Ectodermal cell (in vitro differentiated cells): ENCODE data around the gene ACY1.
A peak's percentile ranks its signal among the peaks of the same experiment; 100 is the strongest.

Source experiments
- H3K27ac ChIP-seq: 2 replicates; pipeline ENCODE4 v1.7.0; 2013; ENCODE audit warnings: mild to moderate bottlenecking, low read depth, low read length; ENCODE audit not compliant: insufficient read depth, poor library complexity, severe bottlenecking
- H3K27me3 ChIP-seq: 2 replicates; pipeline ENCODE4 v1.7.0; 2013; ENCODE audit warnings: mild to moderate bottlenecking, low read length; ENCODE audit not compliant: insufficient read depth, control insufficient read depth, poor library complexity, severe bottlenecking
- H3K36me3 ChIP-seq: one replicate; pipeline ENCODE4 v1.7.0; 2013; ENCODE audit warnings: low read length; ENCODE audit not compliant: control insufficient read depth, insufficient read depth
- H3K4me1 ChIP-seq: one replicate; pipeline ENCODE4 v1.7.0; 2013; ENCODE audit warnings: low read length; ENCODE audit not compliant: control insufficient read depth, insufficient read depth
- H3K4me3 ChIP-seq: 2 replicates; pipeline ENCODE4 v1.7.0; 2013; ENCODE audit warnings: low read depth, low read length, control low read depth; ENCODE audit not compliant: insufficient read depth
- H3K9me3 ChIP-seq: 2 replicates; pipeline ENCODE4 v1.7.0; 2013; ENCODE audit warnings: mild to moderate bottlenecking, low read length, moderate library complexity; ENCODE audit not compliant: control insufficient read depth
- WGBS, 2 experiments: methylation state at CpG; one replicate each; pipeline ENCODE4 v1.1.7; 2013; ENCODE audit warnings: missing lambda C conversion rate in 2 of 2; 5-methylcytosine and 5-hydroxymethylcytosine counted together

ACY1 gene

DNA sequence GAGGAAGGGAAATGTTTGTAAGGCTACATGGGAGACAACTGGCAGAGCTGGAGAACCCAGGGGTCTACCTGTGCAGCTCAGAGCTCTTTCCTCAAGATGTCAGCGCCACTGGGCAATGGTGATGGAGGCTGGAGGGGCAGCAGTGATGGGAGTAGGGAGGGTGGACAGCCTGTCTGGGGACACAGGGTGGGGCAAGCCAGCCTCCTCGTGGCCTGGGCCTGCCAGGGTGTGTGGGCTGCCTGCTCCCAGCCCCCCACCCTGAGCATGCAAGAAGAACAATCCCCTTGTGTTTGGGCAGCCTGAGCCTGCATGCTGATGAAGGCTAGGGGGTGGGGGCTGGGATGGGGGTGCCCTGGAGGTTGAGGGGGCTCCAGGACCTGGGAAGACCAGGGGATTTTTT, 17.3 kb upstream of the ACY1 start:
- WGBS, 2 experiments, result 51 to 59% methylated on average over 2 of the region's 2 CpGs
- H3K36me3 ChIP-seq, result no peaks in the 10 kb centered on the region
- peaks cover 60% of the 10 kb centered on the region for H3K4me1 ChIP-seq
- H3K9me3 ChIP-seq, result no peaks in the 10 kb centered on the region
- H3K27ac ChIP-seq, result no peak overlapping the region
- peak overlapping the region; percentile 78 for H3K4me3 ChIP-seq
- no peaks in the 10 kb centered on the region for H3K27me3 ChIP-seq

DNA sequence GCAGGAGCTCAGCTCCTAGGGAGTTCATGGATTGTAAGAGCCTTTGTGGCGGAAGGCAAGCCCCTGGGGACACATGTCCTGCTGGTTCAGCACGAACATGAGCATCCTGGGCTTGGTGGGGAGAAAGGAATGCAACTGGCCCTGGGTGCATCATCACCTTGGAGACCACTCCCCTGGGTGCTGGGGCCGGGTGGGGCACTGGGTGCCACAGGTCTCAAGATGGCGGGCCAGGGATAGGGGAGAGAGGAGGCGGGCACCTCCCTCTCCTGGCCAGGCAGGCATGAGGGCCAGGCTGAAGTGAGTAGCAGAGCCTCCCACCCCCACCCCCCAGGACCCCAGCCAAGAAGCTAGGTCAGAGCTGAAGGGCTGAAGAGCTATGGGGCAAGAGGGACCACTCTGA, 16.8 kb upstream of the ACY1 start:
- Histone ChIP-seq H3K4me1 (peaks cover 60% of the 10 kb centered on the region), H3K9me3 (no peaks in the 10 kb centered on the region), H3K27me3 (no peaks in the 10 kb centered on the region), H3K4me3 (peak overlapping the region; percentile 78), H3K27ac (no peak overlapping the region), H3K36me3 (no peaks in the 10 kb centered on the region)
- WGBS, 2 experiments, result 62 to 65% methylated on average over 4 to 5 of the region's 5 CpGs

DNA sequence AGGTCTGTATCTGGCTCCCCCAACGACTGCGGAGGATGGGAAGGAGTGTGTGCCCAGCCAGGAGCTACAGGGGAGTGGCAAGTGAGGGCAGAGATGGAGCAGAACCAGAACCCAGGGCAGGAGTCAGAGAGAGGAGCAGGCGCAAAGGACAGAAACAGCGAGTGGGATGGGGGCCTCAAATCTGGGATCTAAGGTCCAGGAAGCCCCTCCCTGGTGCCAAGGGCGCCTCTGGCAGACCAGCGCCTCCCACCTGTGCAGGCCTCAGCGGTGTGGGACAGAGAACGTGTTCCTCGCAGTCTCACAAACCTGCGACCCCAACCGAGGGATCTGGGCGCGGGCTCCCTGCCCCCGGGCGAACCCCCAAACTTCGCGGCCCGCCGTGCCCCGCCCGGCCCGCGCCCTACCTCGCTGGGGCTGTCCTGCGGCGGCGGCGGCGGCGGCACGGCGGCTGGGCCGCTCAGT, 16.4 kb upstream of the ACY1 start:
- Histone ChIP-seq H3K36me3 (no peaks in the 10 kb centered on the region), H3K4me3 (peak overlapping the region; percentile 78), H3K4me1 (peaks cover 60% of the 10 kb centered on the region), H3K9me3 (no peaks in the 10 kb centered on the region), H3K27me3 (no peaks in the 10 kb centered on the region), H3K27ac (peak overlapping the region; percentile 67)
- 5 to 6% methylated on average over 33 of the region's 33 CpGs for WGBS, 2 experiments

DNA sequence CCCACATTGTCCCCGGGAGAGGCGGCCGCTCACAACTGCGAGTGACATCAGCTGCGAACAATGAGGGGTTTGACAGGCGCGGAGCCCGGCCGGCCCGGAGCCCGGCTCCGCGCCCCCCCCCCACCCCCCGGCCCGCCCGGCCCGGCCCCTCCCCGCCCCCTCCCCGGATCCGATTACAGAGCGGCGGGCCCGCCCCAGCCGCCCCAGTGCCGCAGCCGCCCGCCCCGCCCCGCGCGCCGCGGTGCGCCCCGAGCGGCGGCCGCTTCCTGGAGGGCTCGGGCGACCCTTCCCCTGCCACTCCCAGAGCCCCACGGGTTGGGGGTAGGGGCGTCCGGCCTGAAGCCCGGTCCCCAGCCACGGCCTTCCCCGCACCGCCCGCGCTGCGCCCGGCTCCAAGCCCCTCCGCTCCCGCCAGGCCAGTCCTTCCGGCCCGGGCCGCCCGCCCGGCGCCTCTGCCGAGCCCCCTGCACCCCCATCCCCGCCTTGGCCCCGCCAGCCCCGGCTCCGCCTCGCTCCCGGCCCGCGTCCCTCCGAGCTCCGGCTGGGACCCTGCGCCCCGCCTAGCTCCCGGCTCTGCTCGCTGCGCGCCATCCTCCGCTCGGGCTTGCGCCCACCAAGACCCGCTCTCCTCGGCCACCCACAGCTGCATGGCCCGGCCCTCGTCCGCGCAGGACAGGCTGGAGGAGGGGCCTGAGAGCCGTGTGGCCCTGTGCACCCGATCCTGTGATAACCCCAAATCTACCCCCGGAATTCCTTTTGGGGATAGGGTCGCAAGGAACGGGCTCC, 15.8 kb upstream of the ACY1 start, which contains the start of gene PCBP4:
PCBP4 (minus strand) TSS at position 71 of the 786 bp plus-strand sequence. CDS start 6,214 bp downstream, outside the sequence.
- H3K27ac ChIP-seq, result peak within 1 kb of the TSS; percentile 97
- WGBS, 2 experiments, result 0% methylated on average over 88 to 90 of the region's 90 CpGs
- H3K36me3 ChIP-seq, result no peaks in the 10 kb centered on the region
- peak within 1 kb of the TSS; percentile 78 for H3K4me3 ChIP-seq
- no peaks in the 10 kb centered on the region for H3K9me3 ChIP-seq
- peaks cover 57% of the 10 kb centered on the region for H3K4me1 ChIP-seq
- no peaks in the 10 kb centered on the region for H3K27me3 ChIP-seq

DNA sequence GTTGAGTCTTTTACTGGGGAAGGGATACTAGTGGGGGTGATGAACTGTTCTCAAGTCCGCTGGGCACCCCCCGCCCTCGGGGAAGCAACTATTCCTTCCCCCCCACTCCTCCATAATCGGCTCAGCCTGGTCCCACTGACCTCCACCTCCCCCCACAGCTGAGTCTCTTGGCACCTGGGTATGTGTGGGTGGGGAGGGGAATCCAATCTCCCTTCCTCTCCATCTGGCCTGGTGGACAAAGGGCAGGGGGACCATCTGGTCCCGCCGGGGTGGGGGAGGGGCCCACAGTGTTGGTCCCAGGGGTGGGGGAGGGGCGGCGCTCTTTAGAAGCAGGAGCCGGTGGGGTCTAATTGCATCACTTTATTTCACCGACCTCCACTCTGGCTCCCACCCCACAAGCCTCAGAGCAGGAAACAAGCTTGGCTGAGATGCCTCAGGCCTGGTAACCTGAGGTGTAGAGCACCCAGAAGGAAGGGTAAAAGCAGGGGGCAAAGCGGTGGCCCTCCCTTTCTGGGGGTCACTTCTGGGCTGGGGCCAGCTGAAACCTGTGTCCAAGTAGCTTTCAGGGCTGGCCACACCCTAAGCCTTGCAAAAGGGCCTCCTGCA, 15.1 kb upstream of the ACY1 start:
- Histone ChIP-seq H3K36me3 (no peaks in the 10 kb centered on the region), H3K27ac (peak overlapping the region; percentile 97), H3K4me1 (peaks cover 52% of the 10 kb centered on the region), H3K9me3 (no peaks in the 10 kb centered on the region), H3K27me3 (no peaks in the 10 kb centered on the region), H3K4me3 (peak overlapping the region; percentile 78)
- WGBS, 2 experiments, result 2 to 7% methylated on average over 6 to 11 of the region's 11 CpGs

DNA sequence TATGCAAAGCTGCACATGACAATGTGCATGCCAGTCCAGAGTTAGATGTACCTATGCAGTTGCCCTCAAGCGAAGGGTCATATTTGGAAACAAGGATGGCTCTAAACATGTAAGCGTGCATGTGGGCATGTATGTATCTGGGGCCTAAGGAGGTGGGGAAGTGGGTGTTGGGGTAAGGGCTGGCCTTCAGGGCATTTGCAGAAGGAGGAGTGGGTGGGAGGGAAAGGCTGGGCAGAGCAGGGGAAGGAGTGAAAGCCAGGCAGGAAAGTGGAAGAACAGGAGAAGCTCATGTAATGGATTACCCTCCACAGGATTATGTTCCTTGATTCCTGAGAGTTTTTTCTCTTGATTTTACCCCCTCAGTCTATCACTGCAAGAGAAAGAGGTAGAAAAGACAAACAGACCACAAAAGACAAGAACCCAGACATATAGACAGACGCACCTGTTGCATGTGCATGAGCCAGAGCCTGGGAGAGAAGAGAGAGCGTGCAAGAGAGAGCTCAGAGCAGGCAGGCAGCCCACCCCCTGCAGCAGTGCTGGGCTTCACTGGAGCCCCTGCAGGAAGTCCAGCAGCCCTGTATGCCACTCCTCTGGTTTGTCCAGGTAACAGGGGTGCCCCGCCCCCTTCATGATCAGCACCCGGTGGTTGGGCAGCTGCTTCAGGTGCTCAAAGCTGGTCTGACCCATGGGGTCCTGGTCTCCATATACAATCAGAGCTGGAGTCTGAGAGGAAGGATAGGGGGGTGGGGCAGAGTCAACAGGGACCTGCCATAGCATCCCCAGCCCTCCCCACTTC, 14.3 kb upstream of the ACY1 start:
- H3K27ac ChIP-seq, result peak overlapping the region; percentile 97
- H3K27me3 ChIP-seq, result peaks cover under 1% of the 10 kb centered on the region
- no peaks in the 10 kb centered on the region for H3K9me3 ChIP-seq
- WGBS, 2 experiments, result 79 to 81% methylated on average over 6 of the region's 6 CpGs
- H3K36me3 ChIP-seq, result no peaks in the 10 kb centered on the region
- H3K4me1 ChIP-seq, result peaks cover 45% of the 10 kb centered on the region
- peak overlapping the region; percentile 78 for H3K4me3 ChIP-seq

DNA sequence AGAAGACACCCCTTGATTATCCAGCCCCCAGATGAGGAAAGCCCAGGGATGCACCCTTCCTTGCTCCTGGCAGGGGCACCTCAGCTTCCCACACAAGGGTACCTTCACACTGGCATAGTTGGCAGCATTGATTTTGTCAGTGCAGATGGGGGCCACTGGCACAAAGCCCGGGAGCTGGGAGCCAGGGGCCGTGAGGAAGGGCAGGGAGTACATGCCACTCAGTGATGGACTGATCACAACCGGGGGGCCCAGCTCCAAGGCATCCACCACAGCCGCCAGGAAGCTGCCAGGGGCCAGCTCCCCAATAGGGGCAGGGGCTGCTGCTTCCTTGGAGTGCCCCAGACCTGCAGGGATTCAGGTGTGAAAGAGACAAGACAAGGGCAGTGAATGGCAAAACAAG, 13.5 kb upstream of the ACY1 start:
- H3K4me1 ChIP-seq, result peaks cover 45% of the 10 kb centered on the region
- 89 to 92% methylated on average over 4 of the region's 4 CpGs for WGBS, 2 experiments
- no peaks in the 10 kb centered on the region for H3K36me3 ChIP-seq
- no peaks in the 10 kb centered on the region for H3K9me3 ChIP-seq
- H3K27me3 ChIP-seq, result peaks cover 8% of the 10 kb centered on the region
- no peak overlapping the region for H3K4me3 ChIP-seq
- H3K27ac ChIP-seq, result no peak overlapping the region

DNA sequence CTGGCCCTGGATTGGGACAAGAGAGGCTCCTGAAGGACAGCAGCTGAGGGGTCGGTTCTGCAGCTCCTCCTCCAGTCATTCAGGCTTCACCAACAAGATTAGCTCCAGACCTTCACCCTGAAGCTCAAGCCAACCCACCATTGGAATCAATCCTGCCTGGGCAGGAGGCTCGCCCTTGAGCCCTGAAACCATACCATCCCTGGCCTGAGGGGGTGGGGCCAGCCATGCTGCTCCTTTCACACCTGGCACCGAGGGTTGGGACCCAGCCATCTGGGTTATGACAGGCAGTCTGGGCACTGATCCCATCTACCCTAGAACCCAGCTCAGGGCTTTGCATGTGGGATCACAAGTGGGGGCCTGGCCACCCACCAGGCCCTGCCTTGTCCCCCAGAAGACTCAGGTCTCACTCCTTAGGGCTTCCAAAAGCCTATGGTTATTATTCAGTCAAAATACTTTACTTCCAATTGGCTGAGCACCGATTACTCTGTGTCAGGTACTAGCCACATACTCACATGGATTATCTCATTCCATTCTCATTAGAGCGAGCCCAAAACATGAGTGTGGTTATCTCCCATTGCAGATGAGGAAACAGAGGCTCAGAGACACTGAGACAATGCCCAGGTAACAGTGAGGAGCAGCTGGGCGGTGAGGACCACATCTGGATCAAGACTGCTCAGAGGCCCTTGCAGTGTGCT, 12.6 kb upstream of the ACY1 start:
- peaks cover 17% of the 10 kb centered on the region for H3K27me3 ChIP-seq
- peaks cover 43% of the 10 kb centered on the region for H3K4me1 ChIP-seq
- no peak overlapping the region for H3K4me3 ChIP-seq
- H3K27ac ChIP-seq, result no peak overlapping the region
- no peaks in the 10 kb centered on the region for H3K36me3 ChIP-seq
- 88 to 91% methylated on average over 6 of the region's 6 CpGs for WGBS, 2 experiments
- H3K9me3 ChIP-seq, result no peaks in the 10 kb centered on the region

DNA sequence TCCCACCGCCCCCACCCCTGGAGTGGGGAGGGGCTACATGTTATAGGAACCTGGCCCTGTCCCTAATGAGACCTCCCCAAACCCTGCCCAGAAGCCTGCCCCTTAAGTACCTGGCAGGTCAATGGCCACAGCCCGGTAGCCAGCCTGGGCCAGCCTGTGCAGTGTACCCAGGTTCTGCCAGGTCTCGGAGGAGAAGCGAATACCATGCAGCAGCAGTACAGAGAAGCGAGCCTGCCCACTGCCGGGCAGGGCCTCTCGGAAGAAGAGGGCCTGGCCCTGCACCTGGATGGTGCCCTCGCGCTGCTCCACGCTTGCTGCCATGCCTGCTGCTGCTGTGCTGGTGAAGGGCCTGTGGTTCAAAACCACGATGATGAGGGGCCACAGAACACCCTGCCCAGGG, 12.0 kb upstream of the ACY1 start:
- no peak overlapping the region for H3K27ac ChIP-seq
- peaks cover 23% of the 10 kb centered on the region for H3K27me3 ChIP-seq
- 92 to 95% methylated on average over 11 of the region's 11 CpGs for WGBS, 2 experiments
- no peaks in the 10 kb centered on the region for H3K36me3 ChIP-seq
- H3K4me1 ChIP-seq, result peaks cover 42% of the 10 kb centered on the region
- no peaks in the 10 kb centered on the region for H3K9me3 ChIP-seq
- no peak overlapping the region for H3K4me3 ChIP-seq
